Kidney (tissue), 14 donors: ENCODE data around the gene SPATA12. TPM values are rescaled to one million over a fixed set of nuclear protein-coding genes. Genes with fewer than 3 reads are reported as not detected.

Experiments
- DNase-seq, 5 donors: peaks; one replicate each; pipeline ENCODE4 v3.0.0-alpha.2; 2013 to 2020
- FAIRE-seq: peaks from 2 replicates; lab custom pipeline; 2012; peaks lifted over from hg19 to GRCh38; lab: Jason Lieb, UNC
- H3K27ac ChIP-seq, 2 donors: one replicate each; pipeline ENCODE4 v1.7.0; 2013; ENCODE audit warnings: low read depth in 2 of 2, low read length in 2 of 2, inconsistent platforms in 1 of 2
- H3K27me3 ChIP-seq: one replicate; pipeline ENCODE4 v1.7.1; 2013; ENCODE audit warnings: low read length, inconsistent platforms; ENCODE audit not compliant: control insufficient read depth, insufficient read depth
- H3K36me3 ChIP-seq, 3 donors: one replicate each; pipeline versions ENCODE4 v1.7.0 to v1.7.1; 2013; ENCODE audit warnings: low read length in 3 of 3, control low read depth in 1 of 3, inconsistent platforms in 1 of 3; ENCODE audit not compliant: insufficient read depth in 3 of 3, control insufficient read depth in 2 of 3
- H3K4me1 ChIP-seq, 3 donors: one replicate each; pipeline versions ENCODE4 v1.7.0 to v1.7.1; 2013; ENCODE audit warnings: low read length in 3 of 3, inconsistent platforms in 1 of 3, low read depth in 1 of 3; ENCODE audit not compliant: control insufficient read depth in 2 of 3, insufficient read depth in 2 of 3
- H3K4me3 ChIP-seq, 3 donors: one replicate each; pipeline versions ENCODE4 v1.7.0 to v1.8.1; 2013; ENCODE audit warnings: low read length in 3 of 3, control low read depth in 1 of 3, inconsistent platforms in 1 of 3
- H3K9ac ChIP-seq, 3 donors: one replicate each; pipeline versions ENCODE4 v1.7.0 to v1.7.1; 2013; ENCODE audit warnings: low read length in 3 of 3, control low read depth in 1 of 3, inconsistent platforms in 1 of 3
- H3K9me3 ChIP-seq, 3 donors: one replicate each; pipeline versions ENCODE4 v1.7.0 to v1.7.1; 2013; ENCODE audit warnings: low read length in 3 of 3, control low read depth in 1 of 3, inconsistent platforms in 1 of 3; ENCODE audit not compliant: control insufficient read depth in 2 of 3, insufficient read depth in 1 of 3
- CTCF ChIP-seq: IDR thresholded peaks from 3 replicates; pipeline ENCODE4 v1.5.1; 2012; ENCODE audit warnings: mild to moderate bottlenecking, moderate library complexity, borderline replicate concordance; ENCODE audit not compliant: insufficient read depth; ENCODE audit errors: extremely low read depth
- intact Hi-C: fragments of 100-400 bp; cut with DNase I; formaldehyde crosslinking; loops from one replicate; pipeline ENCODE4 v1.11.1; 2022
- polyA plus RNA-seq: library from polyadenylated mRNA; stranded (reverse); fragments of 350-450 nt; fragmentation: Illumina TruSeq; extraction: RNeasy Lipid Tissue Mini Kit (QIAGEN cat#74804); gene quantifications from one replicate; pipeline ENCODE4 v1.2.3, GENCODE V29; 2014; ENCODE audit warnings: low read depth, low replicate concordance; ENCODE audit not compliant: insufficient read depth
- total RNA-seq: library from RNA; stranded (reverse); fragmentation: NEBNext Ultra II Directional; extraction: Animal tissue kit (Norgen Biotek cat#: 25700); gene quantifications from one replicate; pipeline ENCODE4 v1.2.1, GENCODE V29; 2021
- donor health status: control.
- donor health status: control.
- donor health status: control.
- donor health status: control.
- donor health status: control.
- donor health status: DM: yes; HTN: yes; CAD: no.
- donor health status: Normal renal cell carcinoma (clear cell type).

Gene SPATA12
- total and polyA plus RNA-seq, 2 donors from 2014 or later: not detected

- Histone ChIP-seq H3K9ac (no peak overlapping the region), H3K9me3 (no peaks in the 10 kb centered on the region), H3K4me1 (peaks cover 0 to 5% (median 4%) of the 10 kb centered on the region in 3 donors), H3K36me3 (no peaks in the 10 kb centered on the region), H3K27ac (peak overlapping the region; percentile 22 to 41), H3K4me3 (no peak overlapping the region), H3K27me3 (no peaks in the 10 kb centered on the region)
- DNase-seq (peak in 3 of 5 donors; percentile 24 to 70 (median 50)), FAIRE-seq (no peak)
- TF ChIP-seq CTCF: no peak
- intact Hi-C loops: no loop called here
Observed at GRCh38 chr3:57068437-57069089, 8.1 kb downstream of the SPATA12 start.

GRCh38 chr3:57069503-57069902, 9.0 kb downstream of the SPATA12 start:
- no peak overlapping the region for H3K27ac ChIP-seq
- no peak overlapping the region for H3K4me3 ChIP-seq
- no peaks in the 10 kb centered on the region for H3K27me3 ChIP-seq
- peak; percentile 9 to 87 (median 64) for DNase-seq
- H3K9ac ChIP-seq: no peak overlapping the region
- FAIRE-seq: no peak
- H3K36me3 ChIP-seq: no peaks in the 10 kb centered on the region
- intact Hi-C loops: no loop called here
- no peak for TF ChIP-seq CTCF
- peaks cover 0 to 5% (median 4%) of the 10 kb centered on the region in 3 donors for H3K4me1 ChIP-seq
- no peaks in the 10 kb centered on the region for H3K9me3 ChIP-seq

- no peak for TF ChIP-seq CTCF
- Histone ChIP-seq H3K9me3 (no peaks in the 10 kb centered on the region), H3K9ac (no peak overlapping the region), H3K36me3 (no peaks in the 10 kb centered on the region), H3K27ac (no peak overlapping the region), H3K27me3 (no peaks in the 10 kb centered on the region), H3K4me1 (peaks cover 0 to 11% (median 10%) of the 10 kb centered on the region in 3 donors), H3K4me3 (no peak overlapping the region)
- peak in 1 of 5 donors; percentile 66 for DNase-seq
- FAIRE-seq: no peak
- intact Hi-C loops: no loop called here
Observed at GRCh38 chr3:57073628-57074027, 13.2 kb downstream of the SPATA12 start.
